Activated CD4-positive, alpha-beta T cell treated with anti-CD3 and anti-CD28 coated beads, Interleukin-2, amount 50 U/mL, for 48 hours (primary cell): Measurements from ENCODE around the gene ZRANB3.
"Not testable (repeated sequence)": the region's sequence is repeated elsewhere in the genome, so short reads cannot be mapped to it uniquely, and the experiment has no call there.

ENCODE experiments used
- DNase-seq, 2 experiments: peaks; one replicate each; pipeline ENCODE4 v3.0.0-alpha.2; 2020

Gene ZRANB3

GRCh38 chr2:135320465-135321355 lies 210.3 kb downstream of the ZRANB3 start:
- no peak for DNase-seq

GRCh38 chr2:135318808-135319207 lies 212.2 kb downstream of the ZRANB3 start:
- no peak for DNase-seq

- DNase-seq = no peak
Observed at GRCh38 chr2:135317375-135317774, 213.6 kb downstream of the ZRANB3 start.

GRCh38 chr2:135311962-135312361 lies 219.1 kb downstream of the ZRANB3 start:
- no peak for DNase-seq

- no peak for DNase-seq
Observed at GRCh38 chr2:135311268-135311667, 219.8 kb downstream of the ZRANB3 start.

GRCh38 chr2:135304694-135305093 lies 226.3 kb downstream of the ZRANB3 start:
- DNase-seq = no peak

- no peak for DNase-seq
Observed at GRCh38 chr2:135299658-135300244, 231.3 kb downstream of the ZRANB3 start.

GRCh38 chr2:135299165-135299564 lies 231.9 kb downstream of the ZRANB3 start:
- no peak for DNase-seq

- DNase-seq = not testable (repeated sequence)
Observed at GRCh38 chr2:135287121-135287520, 243.9 kb downstream of the ZRANB3 start.

GRCh38 chr2:135285391-135285790 lies 245.6 kb downstream of the ZRANB3 start:
- DNase-seq = no peak

- no peak for DNase-seq
Observed at GRCh38 chr2:135281379-135281778, 249.6 kb downstream of the ZRANB3 start.

GRCh38 chr2:135279209-135279608 lies 251.8 kb downstream of the ZRANB3 start:
- no peak for DNase-seq

GRCh38 chr2:135276525-135276924 lies 254.5 kb downstream of the ZRANB3 start:
- no peak for DNase-seq

- DNase-seq = no peak
Observed at GRCh38 chr2:135271006-135271405, 260.0 kb downstream of the ZRANB3 start.

- DNase-seq = no peak
Observed at GRCh38 chr2:135265960-135266490, 265.0 kb downstream of the ZRANB3 start.

- DNase-seq = no peak
Observed at GRCh38 chr2:135259123-135259522, 271.9 kb downstream of the ZRANB3 start.

GRCh38 chr2:135258193-135258592 lies 272.8 kb downstream of the ZRANB3 start:
- no peak for DNase-seq

- no peak for DNase-seq
Observed at GRCh38 chr2:135257383-135258090, 273.5 kb downstream of the ZRANB3 start.

- no peak for DNase-seq
Observed at GRCh38 chr2:135256531-135257260, 274.3 kb downstream of the ZRANB3 start.

GRCh38 chr2:135255208-135255607 lies 275.8 kb downstream of the ZRANB3 start:
- DNase-seq = no peak

GRCh38 chr2:135252805-135253458 lies 278.1 kb downstream of the ZRANB3 start:
- no peak for DNase-seq

GRCh38 chr2:135248611-135249010 lies 282.4 kb downstream of the ZRANB3 start:
- DNase-seq = no peak
